ENCODE results near the gene UAP1L1.
A peak's percentile ranks its signal among the peaks of the same experiment; 100 is the strongest.

The UAP1L1 gene

GRCh38 chr9:137042751-137043727 is 34.3 kb upstream of the UAP1L1 start:
- no peak for DNase-seq

DNA sequence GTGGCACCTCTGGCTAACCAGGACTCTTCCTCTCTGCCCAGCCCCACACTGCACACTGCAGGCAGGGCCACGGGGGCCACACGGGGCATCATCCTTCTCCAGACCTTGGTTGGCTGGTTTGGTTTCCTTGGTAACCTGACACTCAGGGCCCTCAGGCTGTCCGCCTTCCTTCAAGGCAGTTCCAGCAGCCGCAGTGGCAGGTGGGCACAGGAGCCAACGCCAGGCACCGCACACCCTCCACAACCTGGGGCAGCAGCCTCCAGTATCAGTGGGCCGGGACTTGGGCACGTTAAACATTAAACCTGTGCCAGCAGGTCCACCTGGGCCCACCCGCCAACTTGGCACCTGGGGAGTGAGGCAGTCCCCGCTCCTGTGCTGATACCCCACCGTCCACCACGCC is 33.3 kb upstream of the UAP1L1 start:
- DNase-seq = no peak

- DNase-seq = no peak
These were observed 32.7 kb upstream of the UAP1L1 start for GRCh38 chr9:137044502-137045177.

DNA sequence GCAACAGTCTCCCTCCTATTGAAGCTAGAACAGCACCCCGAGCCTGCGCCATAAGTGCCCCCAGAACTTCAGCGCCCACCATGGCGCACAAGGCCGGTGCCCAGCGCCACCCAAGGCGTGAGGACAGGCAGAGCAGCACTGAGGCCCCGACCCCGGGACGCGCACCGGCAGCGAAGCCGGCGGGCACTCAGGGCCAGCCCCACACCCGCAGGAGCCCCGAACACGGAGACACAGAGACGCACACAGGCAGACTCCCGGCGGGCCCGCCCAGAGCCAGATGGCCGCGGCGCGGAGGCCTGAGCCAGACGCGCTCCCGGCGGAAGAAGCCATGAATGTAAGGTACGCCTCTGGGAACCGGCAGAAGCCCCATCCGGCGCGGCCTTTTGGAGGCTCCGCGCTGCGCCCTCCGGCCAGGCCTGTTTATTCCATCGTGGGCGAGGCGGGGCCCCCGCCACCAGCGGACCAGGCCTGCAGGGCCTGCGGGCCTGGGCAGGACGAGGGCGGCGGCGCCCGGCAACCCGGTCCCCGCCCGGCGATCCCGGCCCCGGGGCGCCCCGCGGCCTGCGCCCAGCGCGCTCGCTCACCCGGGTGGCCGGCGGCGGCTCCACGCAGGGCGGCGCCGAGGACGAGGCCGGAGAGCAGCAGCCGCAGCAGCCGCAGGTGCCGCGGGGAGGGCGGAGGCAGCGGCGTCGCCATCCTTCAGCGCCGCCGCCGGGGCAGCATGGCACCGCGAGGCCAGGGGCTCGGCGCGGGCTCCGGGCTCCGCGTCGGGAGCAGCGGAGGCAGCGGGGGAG is 31.8 kb upstream of the UAP1L1 start:
- no peak for DNase-seq

DNA sequence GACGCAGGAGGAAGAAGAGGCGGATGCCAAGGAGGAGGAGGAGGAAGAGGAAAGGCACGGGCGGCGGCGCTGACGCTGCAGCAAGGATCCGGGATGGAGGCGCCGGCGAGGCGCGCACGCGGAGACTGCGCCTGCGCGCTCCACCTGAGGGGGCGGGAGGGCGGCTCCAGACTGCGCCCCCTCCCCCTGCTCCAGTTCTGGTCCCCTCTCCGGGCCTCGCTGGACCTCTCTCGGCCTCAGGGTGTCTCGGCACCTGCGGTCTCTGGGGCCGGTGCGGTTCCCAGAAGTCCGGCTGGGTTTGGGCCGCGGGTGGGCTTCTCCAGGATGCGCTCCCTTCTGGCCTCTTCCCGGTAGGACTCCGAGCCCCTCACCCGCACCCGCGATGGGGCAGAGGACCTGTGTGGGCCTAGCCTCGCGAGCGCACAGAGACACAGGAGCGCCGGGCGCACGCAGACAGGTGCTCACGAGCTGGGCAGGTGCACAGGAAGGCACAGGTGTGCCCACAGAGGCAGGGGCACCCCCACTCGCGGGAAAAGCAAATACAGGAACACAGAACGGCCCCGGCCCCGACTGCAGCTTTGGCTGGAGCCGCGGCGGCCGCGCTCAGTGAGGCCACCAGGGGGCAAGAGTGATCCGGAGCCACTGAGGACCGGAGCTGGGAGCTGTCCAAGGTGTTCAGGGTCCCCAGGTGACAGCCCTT is 31.1 kb upstream of the UAP1L1 start, which contains the start of gene NPDC1:
NPDC1 (minus strand) TSS at position 90 of the 700 bp plus-strand sequence. CDS start 188 bp downstream, outside the sequence.
- peak; percentile 71 for DNase-seq

GRCh38 chr9:137048655-137049543 is 28.4 kb upstream of the UAP1L1 start:
- DNase-seq = no peak

DNA sequence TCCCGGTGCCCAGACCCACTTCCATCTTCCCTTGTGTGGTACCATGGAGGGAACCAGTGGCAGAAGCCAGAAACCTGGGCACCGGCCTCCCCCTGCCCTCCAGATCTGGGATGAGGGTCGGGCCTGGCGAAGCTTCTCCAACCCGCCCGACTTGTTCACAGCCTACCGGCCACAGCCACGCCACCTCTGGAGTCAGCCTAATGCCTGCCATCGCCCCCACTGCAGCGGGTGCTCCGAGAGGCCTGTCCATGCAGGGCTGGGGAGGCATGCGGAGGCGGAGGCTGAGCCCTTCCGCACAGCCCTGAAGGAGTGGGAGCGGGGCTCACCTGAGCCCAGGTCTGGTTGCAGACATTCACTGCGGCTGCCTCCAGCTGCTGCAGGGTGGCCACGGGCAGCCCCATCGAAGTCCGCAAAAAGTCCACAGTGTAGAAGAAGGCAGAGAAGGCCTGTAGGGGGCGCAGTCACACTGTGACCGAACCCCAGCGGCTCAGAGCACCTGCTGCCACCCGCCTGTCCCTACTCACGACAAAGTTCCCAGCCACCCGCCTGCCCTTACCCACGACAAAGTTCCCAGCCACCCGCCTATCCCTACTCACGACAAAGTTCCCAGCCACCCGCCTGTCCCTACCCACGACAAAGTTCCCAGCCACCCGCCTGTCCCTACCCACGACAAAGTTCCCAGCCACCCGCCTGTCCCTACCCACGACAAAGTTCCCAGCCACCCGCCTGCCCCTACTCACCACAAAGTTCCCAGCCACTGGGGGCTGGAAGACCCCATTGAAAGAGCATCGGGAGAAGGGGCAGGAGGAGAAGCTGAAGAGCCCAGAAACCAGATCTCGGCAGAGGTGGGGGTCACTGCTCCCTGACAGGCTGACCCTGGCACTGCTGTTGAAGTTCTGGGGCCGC is 27.5 kb upstream of the UAP1L1 start:
- no peak for DNase-seq

- DNase-seq = no peak
These were observed 26.7 kb upstream of the UAP1L1 start for GRCh38 chr9:137050570-137050969.

GRCh38 chr9:137051145-137051724 is 26.1 kb upstream of the UAP1L1 start:
- DNase-seq = no peak

DNA sequence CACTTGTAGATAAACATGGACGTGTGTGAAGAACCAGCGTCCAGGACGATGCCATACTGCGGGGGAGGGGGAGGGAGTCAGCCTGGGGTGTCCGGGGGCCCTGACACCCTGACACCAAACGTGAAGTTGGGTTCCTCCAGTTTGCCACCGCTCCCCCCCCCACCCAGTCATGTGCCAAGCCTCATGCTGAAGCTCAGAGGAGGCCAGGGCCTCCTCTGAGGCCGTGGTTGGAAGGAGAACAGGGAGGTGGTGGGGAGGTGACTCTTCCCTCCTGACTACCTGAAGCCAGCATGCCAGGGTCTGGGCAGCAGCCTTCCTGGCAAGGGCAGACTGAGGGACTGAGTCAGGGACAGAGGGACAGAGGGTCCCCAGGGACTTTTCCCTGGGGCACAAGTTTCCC is 25.0 kb upstream of the UAP1L1 start:
- DNase-seq = no peak

DNA sequence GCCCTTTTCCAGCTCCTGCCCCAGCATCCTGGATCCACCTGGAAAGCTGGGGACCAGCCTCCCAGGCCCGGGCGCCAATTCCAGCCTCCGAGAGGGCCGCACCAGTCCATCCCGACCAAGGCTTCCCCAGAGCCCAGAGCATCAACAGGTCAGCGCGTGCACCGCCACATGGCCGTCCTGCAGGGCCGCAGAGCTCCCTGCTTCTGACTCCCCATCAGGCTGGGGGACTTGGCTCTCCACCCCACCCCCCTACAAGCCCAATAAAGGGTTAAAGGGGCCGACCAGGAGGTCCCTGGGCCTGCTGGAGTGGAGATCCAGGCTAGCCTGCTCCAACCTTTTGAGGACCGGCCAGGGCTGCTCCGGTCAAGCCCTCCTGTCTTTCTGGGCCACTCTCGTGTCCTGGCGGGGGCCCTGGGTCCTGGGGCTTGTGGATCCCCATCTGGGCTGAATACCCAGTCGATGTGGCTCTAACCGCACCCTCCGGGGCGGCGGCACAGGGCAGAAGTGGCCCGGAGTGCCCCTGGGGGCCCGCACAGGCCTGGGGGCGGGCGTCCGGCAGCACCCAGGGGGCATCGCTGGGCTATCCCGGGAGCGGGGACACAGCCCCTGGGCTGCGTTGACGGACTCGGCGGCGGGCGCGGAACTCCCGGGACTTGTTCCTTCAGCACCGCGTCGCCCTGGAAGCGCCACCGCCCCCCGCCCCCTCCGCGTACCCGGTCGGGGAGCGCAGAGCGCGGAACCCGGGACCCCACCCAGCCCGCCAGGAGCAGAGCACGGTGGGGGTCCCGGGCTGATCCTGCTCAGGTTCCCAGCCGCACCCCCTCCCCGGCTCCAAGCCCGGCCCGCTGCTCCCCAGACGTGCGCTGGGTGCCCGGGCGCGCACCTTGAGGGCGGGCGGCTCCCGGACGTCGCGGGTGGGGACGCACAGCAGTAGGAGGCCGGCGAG is 24.0 kb upstream of the UAP1L1 start:
- no peak for DNase-seq

- no peak for DNase-seq
These were observed 23.1 kb upstream of the UAP1L1 start, which contains the start of gene ENTPD2 for GRCh38 chr9:137053944-137054931. Gene ENTPD2 (minus strand): TSS chr9:137054061. CDS start chr9:137053997, 64 bp downstream.

- DNase-seq = no peak
These were observed 22.4 kb upstream of the UAP1L1 start for GRCh38 chr9:137054932-137055384.

DNA sequence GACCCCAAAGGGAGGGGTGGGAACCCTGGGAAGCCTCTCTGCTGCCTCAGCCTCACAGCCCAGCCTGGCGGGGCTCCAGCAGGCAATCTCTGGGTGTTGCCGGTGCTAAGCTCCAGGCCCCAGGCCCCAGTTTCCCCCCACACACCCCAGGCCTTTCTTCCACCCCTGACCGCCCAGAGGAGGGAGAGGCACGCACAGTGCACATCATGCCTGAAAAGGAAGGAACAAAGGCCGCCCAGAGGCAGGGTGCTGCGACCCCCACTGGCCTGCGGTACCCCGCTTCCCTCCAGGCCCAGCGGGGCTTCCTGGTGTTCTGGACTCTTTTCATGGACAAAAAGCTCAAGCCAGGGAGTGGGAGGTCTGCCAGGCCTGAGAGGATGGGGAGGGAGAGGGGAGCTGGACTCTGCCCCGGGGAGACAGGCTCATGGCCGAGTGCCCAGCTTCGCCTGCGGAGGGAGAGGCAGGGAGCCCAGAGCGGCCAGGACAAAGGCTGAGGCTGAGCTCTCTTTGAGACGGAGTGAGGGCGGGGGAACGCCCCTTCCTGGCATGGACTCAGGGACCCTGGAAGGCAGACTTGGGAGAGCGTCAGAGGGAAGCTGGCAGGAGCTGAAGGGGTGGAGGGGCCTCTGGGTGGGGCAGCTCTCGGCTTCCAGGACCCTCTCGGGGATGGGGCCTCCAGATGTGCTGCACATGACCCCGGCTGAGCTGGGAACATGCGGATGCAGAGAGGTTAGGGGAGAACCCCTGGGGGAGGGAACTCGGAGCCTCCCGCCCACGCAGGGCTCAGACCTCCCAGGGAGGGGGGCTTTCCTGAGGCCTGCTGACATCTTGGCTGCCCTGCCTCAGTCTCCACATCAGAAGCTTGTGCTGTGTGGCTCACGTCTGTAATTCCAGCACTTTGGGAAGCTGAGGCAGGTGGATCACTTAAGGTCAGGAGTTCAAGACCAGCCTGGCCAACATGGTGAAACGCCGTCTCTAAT is 21.6 kb upstream of the UAP1L1 start:
- DNase-seq = peak; percentile 34

- DNase-seq = no peak
These were observed 20.4 kb upstream of the UAP1L1 start for GRCh38 chr9:137056739-137057415.
